Measurements from ENCODE around the gene PRRG1. TPM values are rescaled to one million over a fixed set of nuclear protein-coding genes. Genes with fewer than 3 reads are reported as not detected.

The PRRG1 gene
- total RNA-seq, 2 experiments from 2014 or later, result not detected

GRCh38 chrX:37357436-37357835, 8.3 kb downstream of the PRRG1 start:
- Histone ChIP-seq H3K9me3 (ENCODE audit: control insufficient read depth in 1 of 2, insufficient read depth in 1 of 2, low read length in 2 of 2) (no peaks in the 10 kb centered on the region), H3K4me3 (ENCODE audit: low read length) (no peak overlapping the region), H3K4me1 (ENCODE audit: insufficient read depth, low read length) (no peaks in the 10 kb centered on the region), H3K36me3 (ENCODE audit: insufficient read depth, low read length) (no peaks in the 10 kb centered on the region), H3K27ac (ENCODE audit: low read depth in 1 of 2, low read length in 2 of 2) (no peak overlapping the region), H3K27me3 (ENCODE audit: control insufficient read depth in 1 of 2, insufficient read depth in 2 of 2, low read length in 2 of 2) (no peaks in the 10 kb centered on the region)
- H3K9me3 Mint-ChIP-seq, result no peaks in the 10 kb centered on the region
- intact Hi-C loops (cut with DNase I, micrococcal nuclease), result no loop called here
- no peaks in the 10 kb centered on the region for H3K4me1 Mint-ChIP-seq (ENCODE audit: low read depth)
- TF ChIP-seq CTCF (IDR thresholded peaks at IDR 0.05), result no peak
- H3K36me3 Mint-ChIP-seq (ENCODE audit: low read depth), result no peaks in the 10 kb centered on the region
- peaks cover 5% of the 10 kb centered on the region for H3K27me3 Mint-ChIP-seq
- no peak for DNase-seq
- ChIA-PET POLR2A (no interaction called here), CTCF (no interaction called here)
- no peak for ATAC-seq (ENCODE audit: poor library complexity)
- no peak overlapping the region for H3K4me3 Mint-ChIP-seq
- H3K27ac Mint-ChIP-seq, result no peak overlapping the region

- Mint-ChIP-seq H3K27me3 (no peaks in the 10 kb centered on the region), H3K4me3 (no peak overlapping the region), H3K27ac (no peak overlapping the region), H3K9me3 (no peaks in the 10 kb centered on the region), H3K4me1 (ENCODE audit: low read depth) (no peaks in the 10 kb centered on the region), H3K36me3 (ENCODE audit: low read depth) (no peaks in the 10 kb centered on the region)
- Histone ChIP-seq H3K27me3 (ENCODE audit: control insufficient read depth in 1 of 2, insufficient read depth in 2 of 2, low read length in 2 of 2) (no peaks in the 10 kb centered on the region), H3K9me3 (ENCODE audit: control insufficient read depth in 1 of 2, insufficient read depth in 1 of 2, low read length in 2 of 2) (no peaks in the 10 kb centered on the region), H3K36me3 (ENCODE audit: insufficient read depth, low read length) (no peaks in the 10 kb centered on the region), H3K4me3 (ENCODE audit: low read length) (no peak overlapping the region), H3K27ac (ENCODE audit: low read depth in 1 of 2, low read length in 2 of 2) (no peak overlapping the region), H3K4me1 (ENCODE audit: insufficient read depth, low read length) (no peaks in the 10 kb centered on the region)
- DNase-seq (no peak), ATAC-seq (ENCODE audit: poor library complexity) (no peak)
- TF ChIP-seq CTCF (IDR thresholded peaks at IDR 0.05), result no peak
- ChIA-PET CTCF (no interaction called here), POLR2A (no interaction called here)
- intact Hi-C loops (cut with DNase I, micrococcal nuclease), result no loop called here
Measured at GRCh38 chrX:37361596-37361995, 12.4 kb downstream of the PRRG1 start.

GRCh38 chrX:37364666-37365065, 15.5 kb downstream of the PRRG1 start:
- intact Hi-C loops (cut with DNase I, micrococcal nuclease), result no loop called here
- no peaks in the 10 kb centered on the region for H3K27me3 ChIP-seq (ENCODE audit: control insufficient read depth in 1 of 2, insufficient read depth in 2 of 2, low read length in 2 of 2)
- Mint-ChIP-seq H3K9me3 (no peaks in the 10 kb centered on the region), H3K4me3 (no peak overlapping the region), H3K27me3 (no peaks in the 10 kb centered on the region), H3K27ac (no peak overlapping the region), H3K4me1 (ENCODE audit: low read depth) (no peaks in the 10 kb centered on the region), H3K36me3 (ENCODE audit: low read depth) (no peaks in the 10 kb centered on the region)
- no peak overlapping the region for H3K4me3 ChIP-seq (ENCODE audit: low read length)
- no peak for TF ChIP-seq CTCF (IDR thresholded peaks at IDR 0.05)
- H3K36me3 ChIP-seq (ENCODE audit: insufficient read depth, low read length), result no peaks in the 10 kb centered on the region
- DNase-seq (no peak), ATAC-seq (ENCODE audit: poor library complexity) (no peak)
- no peaks in the 10 kb centered on the region for H3K4me1 ChIP-seq (ENCODE audit: insufficient read depth, low read length)
- ChIA-PET POLR2A (no interaction called here), CTCF (no interaction called here)
- H3K9me3 ChIP-seq (ENCODE audit: control insufficient read depth in 1 of 2, insufficient read depth in 1 of 2, low read length in 2 of 2), result no peaks in the 10 kb centered on the region
- no peak overlapping the region for H3K27ac ChIP-seq (ENCODE audit: low read depth in 1 of 2, low read length in 2 of 2)
